NOMO-1 treated with dmso at 0.1 percent for 144 hours (cell line): ENCODE measurements around the gene TBK1.

Experiments
- DNase-seq: peaks from one replicate; lab custom pipeline; 2025; ENCODE audit not compliant: unreplicated experiment; lab: John Stamatoyannopoulos, UW

TBK1 gene

GRCh38 chr12:64450711-64451486 is 1.0 kb upstream of the TBK1 start:
- DNase-seq, result peak; percentile 7

- DNase-seq, result peak; percentile 29
Observed at GRCh38 chr12:64452559-64453329, 824 bp downstream of the TBK1 start.

- DNase-seq, result no peak
Observed at GRCh38 chr12:64455506-64455905, 3.6 kb downstream of the TBK1 start.

- no peak for DNase-seq
Observed at GRCh38 chr12:64456119-64456518, 4.2 kb downstream of the TBK1 start.

GRCh38 chr12:64457032-64457431 is 5.1 kb downstream of the TBK1 start:
- no peak for DNase-seq

- no peak for DNase-seq
Observed at GRCh38 chr12:64457466-64457865, 5.5 kb downstream of the TBK1 start.

- no peak for DNase-seq
Observed at GRCh38 chr12:64457923-64458322, 6.0 kb downstream of the TBK1 start.

- DNase-seq, result no peak
Observed at GRCh38 chr12:64459394-64459891, 7.5 kb downstream of the TBK1 start.

GRCh38 chr12:64461634-64462414 is 9.9 kb downstream of the TBK1 start:
- DNase-seq, result no peak

GRCh38 chr12:64466178-64466577 is 14.3 kb downstream of the TBK1 start:
- DNase-seq, result no peak

- DNase-seq, result no peak
Observed at GRCh38 chr12:64468966-64469365, 17.0 kb downstream of the TBK1 start.

- DNase-seq, result no peak
Observed at GRCh38 chr12:64469455-64470142, 17.7 kb downstream of the TBK1 start.

- no peak for DNase-seq
Observed at GRCh38 chr12:64470495-64470894, 18.6 kb downstream of the TBK1 start.

GRCh38 chr12:64473176-64473575 is 21.3 kb downstream of the TBK1 start:
- no peak for DNase-seq

- DNase-seq, result no peak
Observed at GRCh38 chr12:64475518-64475917, 23.6 kb downstream of the TBK1 start.

- no peak for DNase-seq
Observed at GRCh38 chr12:64476844-64477243, 24.9 kb downstream of the TBK1 start.

GRCh38 chr12:64478661-64479060 is 26.7 kb downstream of the TBK1 start:
- DNase-seq, result no peak

GRCh38 chr12:64480148-64480547 is 28.2 kb downstream of the TBK1 start:
- DNase-seq, result no peak

GRCh38 chr12:64486657-64487056 is 34.7 kb downstream of the TBK1 start:
- no peak for DNase-seq

GRCh38 chr12:64491718-64492117 is 39.8 kb downstream of the TBK1 start:
- DNase-seq, result no peak

- no peak for DNase-seq
Observed at GRCh38 chr12:64493513-64493912, 41.6 kb downstream of the TBK1 start.
